ENCODE measurements around the gene FRY.

FRY gene

GRCh38 chr13:32080328-32080744, 48.8 kb downstream of the FRY start:
- no peak for DNase-seq

GRCh38 chr13:32081591-32081990, 50.0 kb downstream of the FRY start:
- no peak for DNase-seq

- no peak for DNase-seq
Measured at GRCh38 chr13:32086366-32086765, 54.8 kb downstream of the FRY start.

GRCh38 chr13:32086791-32087441, 55.3 kb downstream of the FRY start:
- no peak for DNase-seq

- DNase-seq, result no peak
Measured at GRCh38 chr13:32087955-32088747, 56.6 kb downstream of the FRY start.

GRCh38 chr13:32092496-32092895, 60.9 kb downstream of the FRY start:
- no peak for DNase-seq

- DNase-seq, result no peak
Measured at GRCh38 chr13:32093006-32093405, 61.4 kb downstream of the FRY start.

- no peak for DNase-seq
Measured at GRCh38 chr13:32098272-32098671, 66.7 kb downstream of the FRY start.

- no peak for DNase-seq
Measured at GRCh38 chr13:32105653-32106313, 74.2 kb downstream of the FRY start.

GRCh38 chr13:32107474-32107873, 75.9 kb downstream of the FRY start:
- no peak for DNase-seq

GRCh38 chr13:32107973-32108372, 76.4 kb downstream of the FRY start:
- DNase-seq, result no peak

GRCh38 chr13:32113532-32113931, 82.0 kb downstream of the FRY start:
- DNase-seq, result no peak

GRCh38 chr13:32114284-32114950, 82.8 kb downstream of the FRY start:
- no peak for DNase-seq

GRCh38 chr13:32115066-32115465, 83.5 kb downstream of the FRY start:
- no peak for DNase-seq

- no peak for DNase-seq
Measured at GRCh38 chr13:32116210-32116609, 84.6 kb downstream of the FRY start.

- no peak for DNase-seq
Measured at GRCh38 chr13:32117001-32117400, 85.4 kb downstream of the FRY start.

GRCh38 chr13:32117701-32118100, 86.1 kb downstream of the FRY start:
- no peak for DNase-seq

GRCh38 chr13:32121316-32121715, 89.7 kb downstream of the FRY start:
- DNase-seq, result no peak

- no peak for DNase-seq
Measured at GRCh38 chr13:32124743-32125142, 93.2 kb downstream of the FRY start.

- no peak for DNase-seq
Measured at GRCh38 chr13:32125221-32125689, 93.7 kb downstream of the FRY start.

GRCh38 chr13:32125751-32126150, 94.2 kb downstream of the FRY start:
- no peak for DNase-seq

GRCh38 chr13:32126278-32126677, 94.7 kb downstream of the FRY start:
- DNase-seq, result no peak

All from nucleus accumbens (tissue), 56 donors.